Fibroblast of lung (primary cell): ENCODE results near the gene ZNF277. TPM values are rescaled to one million over a fixed set of nuclear protein-coding genes. Genes with fewer than 3 reads are reported as not detected.
A peak's percentile ranks its signal among the peaks of the same experiment; 100 is the strongest.
"Not testable (repeated sequence)": the region's sequence is repeated elsewhere in the genome, so short reads cannot be mapped to it uniquely, and the experiment has no call there.

Source experiments
- DNase-seq, 2 donors: peaks; one replicate each; pipeline versions ENCODE4 v3.0.0 to v3.0.0-alpha.2; 2010; ENCODE audit warnings: low read depth in 2 of 2
- H2AFZ ChIP-seq: 2 replicates; pipeline ENCODE4 v1.5.1; 2012; ENCODE audit warnings: low read length, control low read depth, inconsistent platforms
- H3K27ac ChIP-seq: 2 replicates; pipeline ENCODE4 v1.5.1; 2011; ENCODE audit warnings: low read length, control low read depth; ENCODE audit not compliant: insufficient read depth
- H3K27me3 ChIP-seq: 2 replicates; pipeline ENCODE4 v1.5.1; 2011; ENCODE audit warnings: mild to moderate bottlenecking, low read length; ENCODE audit not compliant: control insufficient read depth, insufficient read depth
- H3K36me3 ChIP-seq: 2 replicates; pipeline ENCODE4 v1.5.1; 2011; ENCODE audit warnings: low read length; ENCODE audit not compliant: control insufficient read depth, insufficient read depth
- H3K4me1 ChIP-seq: 2 replicates; pipeline ENCODE4 v1.5.1; 2011; ENCODE audit warnings: low read length; ENCODE audit not compliant: control insufficient read depth, insufficient read depth; ENCODE audit errors: extremely low read depth
- H3K4me2 ChIP-seq: 2 replicates; pipeline ENCODE4 v1.5.1; 2011; ENCODE audit warnings: low read length, control low read depth; ENCODE audit not compliant: insufficient read depth; ENCODE audit errors: extremely low read depth
- H3K4me3 ChIP-seq, 4 experiments: fragments of 200-600 bp in 1 of 4; sonication (generic) in 1 of 4; replicated peaks in 1 of 4; 2 replicates each; pipeline ENCODE4 v1.5.1; 2011 to 2016; ENCODE audit warnings: low read length in 4 of 4, low read depth in 3 of 4, mild to moderate bottlenecking in 3 of 4, control low read depth in 2 of 4, inconsistent platforms in 1 of 4, mixed read lengths in 1 of 4; ENCODE audit not compliant: insufficient read depth in 1 of 4; ENCODE audit errors: control extremely low read depth in 1 of 4
- H3K79me2 ChIP-seq: 2 replicates; pipeline ENCODE4 v1.5.1; 2012; ENCODE audit warnings: mild to moderate bottlenecking, low read length, inconsistent platforms; ENCODE audit not compliant: control insufficient read depth, insufficient read depth
- H3K9ac ChIP-seq: 2 replicates; pipeline ENCODE4 v1.5.1; 2011; ENCODE audit warnings: mild to moderate bottlenecking, low read length, control low read depth; ENCODE audit not compliant: insufficient read depth
- H3K9me3 ChIP-seq: 2 replicates; pipeline ENCODE4 v1.5.1; 2012; ENCODE audit warnings: low read depth, low read length; ENCODE audit not compliant: control insufficient read depth, insufficient read depth
- H4K20me1 ChIP-seq: 2 replicates; pipeline ENCODE4 v1.5.1; 2011; ENCODE audit warnings: low read length; ENCODE audit not compliant: control insufficient read depth, insufficient read depth; ENCODE audit errors: extremely low read depth
- EZH2 ChIP-seq: IDR thresholded peaks from 2 replicates; pipeline ENCODE4 v1.5.1; 2012; ENCODE audit warnings: low read length, control low read depth, mild to moderate bottlenecking; ENCODE audit errors: missing control alignments
- polyA plus RNA-seq, 2 donors: library from polyadenylated mRNA; depleted of rRNA in 1 of 2; stranded (reverse) in 1 of 2; unstranded in 1 of 2; fragments of >200 nt; gene quantifications; 2 replicates each; pipeline ENCODE4 v1.2.1, GENCODE V29; 2011 to 2012; ENCODE audit warnings: missing spikeins in 1 of 2
- total RNA-seq: library from RNA; depleted of rRNA; stranded (reverse); fragments of >200 nt; gene quantifications from 2 replicates; pipeline ENCODE4 v1.2.1, GENCODE V29; 2014
- TF ChIP-seq, protein P1 (sequence below), 2 donors: IDR thresholded peaks in 1 of 2; conservative IDR thresholded peaks in 1 of 2; 1 replicate in 1 of 2; 2 replicates in 1 of 2; pipeline ENCODE4 v1.5.1; 2011 to 2012; ENCODE audit warnings: low read length in 2 of 2, control low read depth in 1 of 2, inconsistent platforms in 1 of 2, low read depth in 1 of 2, mild to moderate bottlenecking in 1 of 2

The ZNF277 gene
- total and polyA plus RNA-seq, 2 donors (not counting 1 experiment from before 2014, with no cell fraction given), result 23.1 to 66.6 TPM

DNA sequence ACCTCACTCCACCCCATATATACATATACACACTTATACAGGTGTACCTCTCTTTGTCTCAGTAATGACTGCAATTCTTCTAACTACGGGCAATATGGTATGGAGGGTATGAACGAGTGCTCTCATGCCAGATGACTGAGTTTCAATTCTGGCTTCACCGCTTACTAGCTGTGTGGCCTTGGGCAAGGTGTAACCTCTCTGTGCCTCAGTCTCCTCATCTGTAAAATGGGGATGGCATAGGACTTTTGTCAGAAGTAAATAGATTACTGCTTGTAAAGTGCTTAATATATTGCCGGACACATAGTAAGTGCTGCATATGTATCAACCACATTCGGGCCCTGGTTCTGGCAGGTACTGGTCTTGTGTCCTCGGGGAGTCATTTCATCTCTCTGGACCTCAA is 183.7 kb downstream of the ZNF277 start:
- H2AFZ ChIP-seq, result no peak overlapping the region
- DNase-seq, result no peak

DNA sequence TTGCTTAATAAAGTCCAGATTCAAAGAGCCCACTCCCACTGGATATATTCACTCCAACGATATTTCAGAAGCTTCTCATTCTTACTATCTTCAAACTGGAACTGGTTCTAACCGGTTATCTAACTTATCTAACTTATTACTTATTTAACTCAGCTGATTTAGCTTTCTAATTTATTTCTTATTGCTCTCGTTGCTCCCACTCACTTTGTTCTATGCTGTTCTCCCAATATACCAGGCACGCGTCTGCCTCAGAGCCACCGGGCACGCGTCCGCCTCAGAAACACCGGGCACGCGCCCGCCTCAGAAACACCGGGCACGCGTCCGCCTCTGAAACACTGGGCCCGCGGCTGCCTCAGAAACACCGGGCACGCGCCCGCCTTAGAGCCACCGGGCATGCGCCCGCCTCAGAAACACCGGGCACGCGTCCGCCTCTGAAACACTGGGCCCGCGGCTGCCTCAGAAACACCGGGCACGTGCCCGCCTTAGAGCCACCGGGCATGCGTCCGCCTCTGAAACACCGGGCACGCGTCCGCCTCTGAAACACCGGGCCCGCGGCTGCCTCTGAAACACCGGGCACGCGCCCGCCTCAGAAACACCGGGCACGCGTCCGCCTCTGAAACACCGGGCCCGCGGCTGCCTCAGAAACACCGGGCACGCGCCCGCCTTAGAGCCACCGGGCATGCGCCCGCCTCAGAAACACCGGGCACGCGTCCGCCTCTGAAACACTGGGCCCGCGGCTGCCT is 184.8 kb downstream of the ZNF277 start:
- not testable (repeated sequence) for H3K79me2 ChIP-seq, H3K27me3 ChIP-seq, H3K9me3 ChIP-seq, H4K20me1 ChIP-seq, H3K27ac ChIP-seq, H2AFZ ChIP-seq, H3K36me3 ChIP-seq, H3K4me1 ChIP-seq, H3K9ac ChIP-seq
- DNase-seq, result peak; percentile 39 to 49
- Histone ChIP-seq H3K4me3 (peak overlapping the region in 3 of 4 experiments; percentile 36 to 67 (median 53)), H3K4me2 (peak overlapping the region; percentile 40)

More for the DNA sequence above, 183.7 kb downstream of the ZNF277 start:
- no peaks in the 10 kb centered on the region for H3K36me3 ChIP-seq
- no peaks in the 10 kb centered on the region for H4K20me1 ChIP-seq
- peaks cover 4% of the 10 kb centered on the region for H3K27me3 ChIP-seq
- no peak overlapping the region for H3K4me2 ChIP-seq
- no peak overlapping the region for H3K27ac ChIP-seq
- no peak overlapping the region for H3K4me3 ChIP-seq
- no peaks in the 10 kb centered on the region for H3K79me2 ChIP-seq
- H3K9ac ChIP-seq, result no peak overlapping the region
- no peaks in the 10 kb centered on the region for H3K4me1 ChIP-seq
- H3K9me3 ChIP-seq, result no peaks in the 10 kb centered on the region
- no peak for TF ChIP-seq EZH2
- TF ChIP-seq, protein P1, sequence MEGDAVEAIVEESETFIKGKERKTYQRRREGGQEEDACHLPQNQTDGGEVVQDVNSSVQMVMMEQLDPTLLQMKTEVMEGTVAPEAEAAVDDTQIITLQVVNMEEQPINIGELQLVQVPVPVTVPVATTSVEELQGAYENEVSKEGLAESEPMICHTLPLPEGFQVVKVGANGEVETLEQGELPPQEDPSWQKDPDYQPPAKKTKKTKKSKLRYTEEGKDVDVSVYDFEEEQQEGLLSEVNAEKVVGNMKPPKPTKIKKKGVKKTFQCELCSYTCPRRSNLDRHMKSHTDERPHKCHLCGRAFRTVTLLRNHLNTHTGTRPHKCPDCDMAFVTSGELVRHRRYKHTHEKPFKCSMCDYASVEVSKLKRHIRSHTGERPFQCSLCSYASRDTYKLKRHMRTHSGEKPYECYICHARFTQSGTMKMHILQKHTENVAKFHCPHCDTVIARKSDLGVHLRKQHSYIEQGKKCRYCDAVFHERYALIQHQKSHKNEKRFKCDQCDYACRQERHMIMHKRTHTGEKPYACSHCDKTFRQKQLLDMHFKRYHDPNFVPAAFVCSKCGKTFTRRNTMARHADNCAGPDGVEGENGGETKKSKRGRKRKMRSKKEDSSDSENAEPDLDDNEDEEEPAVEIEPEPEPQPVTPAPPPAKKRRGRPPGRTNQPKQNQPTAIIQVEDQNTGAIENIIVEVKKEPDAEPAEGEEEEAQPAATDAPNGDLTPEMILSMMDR (conservative IDR thresholded peaks at IDR 0.05 in 1 of 2, IDR thresholded peaks at IDR 0.05 in 1 of 2; ENCODE audit: low read depth in 1 of 2, low read length in 2 of 2), result no peak

DNA sequence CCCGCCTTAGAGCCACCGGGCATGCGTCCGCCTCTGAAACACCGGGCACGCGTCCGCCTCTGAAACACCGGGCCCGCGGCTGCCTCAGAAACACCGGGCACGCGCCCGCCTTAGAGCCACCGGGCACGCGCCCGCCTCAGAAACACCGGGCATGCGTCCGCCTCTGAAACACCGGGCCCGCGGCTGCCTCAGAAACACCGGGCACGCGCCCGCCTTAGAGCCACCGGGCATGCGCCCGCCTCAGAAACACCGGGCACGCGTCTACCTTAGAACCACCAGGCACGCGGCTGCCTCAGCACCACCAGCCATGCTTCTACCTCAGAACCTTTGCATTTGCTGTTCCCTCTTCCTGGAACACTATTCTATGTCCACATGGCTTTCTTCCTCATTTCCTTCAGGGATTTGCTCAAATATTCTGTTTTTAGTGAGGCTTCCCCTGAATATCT is 185.4 kb downstream of the ZNF277 start:
- not testable (repeated sequence) for H3K9me3 ChIP-seq, H3K79me2 ChIP-seq, H4K20me1 ChIP-seq, H3K36me3 ChIP-seq, H3K27ac ChIP-seq, H3K27me3 ChIP-seq, H3K4me1 ChIP-seq
- Histone ChIP-seq H3K4me2 (peak overlapping the region; percentile 13), H2AFZ (peak overlapping the region; percentile 2), H3K9ac (peak overlapping the region; percentile 1), H3K4me3 (peak overlapping the region; percentile 2 to 92 (median 36))
- peak; percentile 45 to 57 for DNase-seq

Other genes starting within 250 kb of the ZNF277 start
- gene DOCK4, start 296 bp upstream of the ZNF277 start, total RNA-seq, result 30.3 and 39.3 TPM in 2 replicates
- 20.8 and 31.9 TPM in 2 replicates for gene DOCK4, start 296 bp upstream of the ZNF277 start, polyA plus RNA-seq
- 106 and 127 TPM in 2 replicates for gene IFRD1, start 243.8 kb downstream of the ZNF277 start, total RNA-seq
- gene IFRD1, start 243.8 kb downstream of the ZNF277 start, polyA plus RNA-seq, result 30.1 and 42.6 TPM in 2 replicates